ENCODE results near the gene FCN2.
"Not testable (repeated sequence)": the region's sequence is repeated elsewhere in the genome, so short reads cannot be mapped to it uniquely, and the experiment has no call there.

FCN2 gene

GRCh38 chr9:134854541-134854981 lies 26.0 kb upstream of the FCN2 start:
- DNase-seq: no peak

GRCh38 chr9:134855231-134855899 lies 25.2 kb upstream of the FCN2 start:
- TF ChIP-seq GATA1 (IDR thresholded peaks at IDR 0.05; ENCODE audit: low read depth, low read length) (no peak), POLR2A (IDR thresholded peaks at IDR 0.05; ENCODE audit: low read length) (no peak)
- DNase-seq: no peak

More at GRCh38 chr9:134854541-134854981, 26.0 kb upstream of the FCN2 start:
- TF ChIP-seq POLR2A (IDR thresholded peaks at IDR 0.05; ENCODE audit: low read length) (no peak), GATA1 (IDR thresholded peaks at IDR 0.05; ENCODE audit: low read depth, low read length) (no peak)

- no peak for DNase-seq
- TF ChIP-seq GATA1 (IDR thresholded peaks at IDR 0.05; ENCODE audit: low read depth, low read length) (no peak), POLR2A (IDR thresholded peaks at IDR 0.05; ENCODE audit: low read length) (no peak)
Measured at GRCh38 chr9:134855900-134856377, 24.7 kb upstream of the FCN2 start.

- not testable (repeated sequence) for DNase-seq
Measured at GRCh38 chr9:134857451-134857850, 23.2 kb upstream of the FCN2 start.

GRCh38 chr9:134858051-134858841 lies 22.4 kb upstream of the FCN2 start:
- no peak for DNase-seq

GRCh38 chr9:134860510-134860909 lies 20.1 kb upstream of the FCN2 start:
- TF ChIP-seq GATA1 (IDR thresholded peaks at IDR 0.05; ENCODE audit: low read depth, low read length): no peak
- no peak for TF ChIP-seq POLR2A (IDR thresholded peaks at IDR 0.05; ENCODE audit: low read length)
- DNase-seq: no peak

More at GRCh38 chr9:134858051-134858841, 22.4 kb upstream of the FCN2 start:
- TF ChIP-seq POLR2A (IDR thresholded peaks at IDR 0.05; ENCODE audit: low read length) (no peak), GATA1 (IDR thresholded peaks at IDR 0.05; ENCODE audit: low read depth, low read length) (no peak)

GRCh38 chr9:134861595-134862334 lies 18.8 kb upstream of the FCN2 start:
- TF ChIP-seq GATA1 (IDR thresholded peaks at IDR 0.05; ENCODE audit: low read depth, low read length) (no peak), POLR2A (IDR thresholded peaks at IDR 0.05; ENCODE audit: low read length) (no peak)
- no peak for DNase-seq

GRCh38 chr9:134863306-134863902 lies 17.2 kb upstream of the FCN2 start:
- no peak for TF ChIP-seq POLR2A (IDR thresholded peaks at IDR 0.05; ENCODE audit: low read length)
- TF ChIP-seq GATA1 (IDR thresholded peaks at IDR 0.05; ENCODE audit: low read depth, low read length): no peak

GRCh38 chr9:134863941-134864820 lies 16.4 kb upstream of the FCN2 start:
- no peak for TF ChIP-seq POLR2A (IDR thresholded peaks at IDR 0.05; ENCODE audit: low read length)
- no peak for TF ChIP-seq GATA1 (IDR thresholded peaks at IDR 0.05; ENCODE audit: low read depth, low read length)
- DNase-seq: no peak

More at GRCh38 chr9:134863306-134863902, 17.2 kb upstream of the FCN2 start:
- DNase-seq: no peak

GRCh38 chr9:134864821-134865190 lies 15.8 kb upstream of the FCN2 start:
- TF ChIP-seq POLR2A (IDR thresholded peaks at IDR 0.05; ENCODE audit: low read length) (no peak), GATA1 (IDR thresholded peaks at IDR 0.05; ENCODE audit: low read depth, low read length) (no peak)
- no peak for DNase-seq

- no peak for TF ChIP-seq GATA1 (IDR thresholded peaks at IDR 0.05; ENCODE audit: low read depth, low read length)
- TF ChIP-seq POLR2A (IDR thresholded peaks at IDR 0.05; ENCODE audit: low read length): no peak
Measured at GRCh38 chr9:134867917-134868750, 12.5 kb upstream of the FCN2 start.

More at GRCh38 chr9:134867917-134868750, 12.5 kb upstream of the FCN2 start:
- no peak for DNase-seq
